ENCODE data around the gene MLH3.

DNA sequence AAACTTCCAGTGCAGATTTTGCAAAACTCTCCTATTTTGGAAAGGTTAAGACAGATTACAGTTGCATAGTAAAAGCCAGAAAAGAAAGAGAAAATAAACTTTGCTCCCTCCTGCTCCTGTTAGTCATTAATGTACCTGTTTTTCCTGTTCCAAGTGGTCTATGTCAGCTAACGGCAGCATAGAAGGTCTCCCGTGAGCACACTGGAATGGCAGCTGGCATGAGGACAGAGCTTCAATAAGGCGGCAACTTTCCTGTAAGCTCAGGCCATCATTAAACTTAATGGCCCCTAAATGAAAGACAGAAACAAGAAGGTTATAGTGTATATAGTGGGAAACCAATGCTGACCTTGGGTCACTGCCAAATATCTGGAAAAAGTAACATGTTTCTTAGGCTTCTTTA lies 32.6 kb downstream of the MLH3 start:
- TF ChIP-seq, protein P1, sequence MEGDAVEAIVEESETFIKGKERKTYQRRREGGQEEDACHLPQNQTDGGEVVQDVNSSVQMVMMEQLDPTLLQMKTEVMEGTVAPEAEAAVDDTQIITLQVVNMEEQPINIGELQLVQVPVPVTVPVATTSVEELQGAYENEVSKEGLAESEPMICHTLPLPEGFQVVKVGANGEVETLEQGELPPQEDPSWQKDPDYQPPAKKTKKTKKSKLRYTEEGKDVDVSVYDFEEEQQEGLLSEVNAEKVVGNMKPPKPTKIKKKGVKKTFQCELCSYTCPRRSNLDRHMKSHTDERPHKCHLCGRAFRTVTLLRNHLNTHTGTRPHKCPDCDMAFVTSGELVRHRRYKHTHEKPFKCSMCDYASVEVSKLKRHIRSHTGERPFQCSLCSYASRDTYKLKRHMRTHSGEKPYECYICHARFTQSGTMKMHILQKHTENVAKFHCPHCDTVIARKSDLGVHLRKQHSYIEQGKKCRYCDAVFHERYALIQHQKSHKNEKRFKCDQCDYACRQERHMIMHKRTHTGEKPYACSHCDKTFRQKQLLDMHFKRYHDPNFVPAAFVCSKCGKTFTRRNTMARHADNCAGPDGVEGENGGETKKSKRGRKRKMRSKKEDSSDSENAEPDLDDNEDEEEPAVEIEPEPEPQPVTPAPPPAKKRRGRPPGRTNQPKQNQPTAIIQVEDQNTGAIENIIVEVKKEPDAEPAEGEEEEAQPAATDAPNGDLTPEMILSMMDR (IDR thresholded peaks at IDR 0.05): no peak
- TF ChIP-seq POLR2A (IDR thresholded peaks at IDR 0.05): no peak
